DMS53 treated with DMSO at 0.1 percent for 48 hours (cell line): ENCODE measurements around the gene MB.

ENCODE experiments used
- DNase-seq: peaks from one replicate; lab custom pipeline; 2025; ENCODE audit not compliant: unreplicated experiment; lab: John Stamatoyannopoulos, UW

Gene MB

GRCh38 chr22:35577799-35578659 lies 39.1 kb downstream of the MB start:
- DNase-seq, result no peak

GRCh38 chr22:35576671-35577070 lies 40.5 kb downstream of the MB start:
- no peak for DNase-seq

GRCh38 chr22:35575116-35575748 lies 41.9 kb downstream of the MB start:
- no peak for DNase-seq

- DNase-seq, result no peak
Measured at GRCh38 chr22:35572556-35572955, 44.6 kb downstream of the MB start.

GRCh38 chr22:35570686-35571194 lies 46.4 kb downstream of the MB start:
- no peak for DNase-seq

GRCh38 chr22:35569916-35570315 lies 47.2 kb downstream of the MB start:
- DNase-seq, result no peak

GRCh38 chr22:35568751-35569739 lies 48.1 kb downstream of the MB start:
- DNase-seq, result no peak

GRCh38 chr22:35567351-35568141 lies 49.6 kb downstream of the MB start:
- DNase-seq, result no peak

- no peak for DNase-seq
Measured at GRCh38 chr22:35564975-35565867, 51.9 kb downstream of the MB start.

- no peak for DNase-seq
Measured at GRCh38 chr22:35563211-35563610, 53.9 kb downstream of the MB start.

GRCh38 chr22:35561796-35562526 lies 55.2 kb downstream of the MB start:
- no peak for DNase-seq

- DNase-seq, result no peak
Measured at GRCh38 chr22:35560824-35561223, 56.3 kb downstream of the MB start.

GRCh38 chr22:35560366-35560765 lies 56.8 kb downstream of the MB start:
- DNase-seq, result no peak

- no peak for DNase-seq
Measured at GRCh38 chr22:35559354-35560005, 57.6 kb downstream of the MB start.

- no peak for DNase-seq
Measured at GRCh38 chr22:35558719-35559118, 58.4 kb downstream of the MB start.

GRCh38 chr22:35558031-35558430 lies 59.1 kb downstream of the MB start:
- DNase-seq, result no peak
